ENCODE results near the gene DNAH5.

Gene DNAH5

DNA sequence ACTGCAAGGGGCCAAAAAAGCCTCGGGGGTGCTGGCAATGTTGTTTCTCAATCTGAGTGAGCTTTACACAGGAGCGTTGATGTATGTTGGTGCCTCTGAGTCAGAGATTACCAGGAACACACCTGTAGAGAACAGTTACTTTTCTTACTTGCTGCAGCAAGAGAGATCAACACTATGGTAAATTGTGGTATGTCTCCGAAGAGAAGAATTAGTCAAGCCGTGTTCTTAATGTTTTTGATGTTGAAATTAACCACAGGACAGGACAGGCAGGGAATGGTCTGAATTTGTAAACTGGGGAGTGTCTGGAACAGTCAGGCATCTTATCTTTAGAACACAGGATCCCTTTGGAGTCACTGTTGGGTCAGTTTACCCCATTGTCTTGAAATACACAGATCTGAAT, 285.7 kb downstream of the DNAH5 start:
- Histone ChIP-seq H3K79me2 (ENCODE audit: insufficient read depth, low read length) (no peaks in the 10 kb centered on the region), H4K20me1 (ENCODE audit: insufficient read depth, low read length) (no peaks in the 10 kb centered on the region), H2AFZ (ENCODE audit: low read length) (no peak overlapping the region), H3K4me2 (ENCODE audit: low read length) (no peak overlapping the region), H3K27ac (ENCODE audit: low read depth, low read length, poor library complexity, severe bottlenecking) (no peak overlapping the region), H3K9me3 (ENCODE audit: low read length) (no peaks in the 10 kb centered on the region), H3K9me2 (ENCODE audit: low read depth, low read length) (no peaks in the 10 kb centered on the region), H3K4me1 (ENCODE audit: insufficient read depth, low read length, severe bottlenecking) (no peaks in the 10 kb centered on the region), H3K9ac (ENCODE audit: low read length) (no peak overlapping the region), H3K36me3 (ENCODE audit: insufficient read depth, low read length) (no peaks in the 10 kb centered on the region), H3F3A (ENCODE audit: insufficient read depth, low read length) (no peaks in the 10 kb centered on the region), H3K27me3 (ENCODE audit: insufficient read depth, low read length) (no peaks in the 10 kb centered on the region), H3K4me3 (ENCODE audit: low read depth, low read length, poor library complexity, severe bottlenecking) (no peak overlapping the region)
- no peak for TF ChIP-seq EZH2 (IDR thresholded peaks at IDR 0.05; ENCODE audit: borderline replicate concordance, low read length)
- TF ChIP-seq, protein P1, sequence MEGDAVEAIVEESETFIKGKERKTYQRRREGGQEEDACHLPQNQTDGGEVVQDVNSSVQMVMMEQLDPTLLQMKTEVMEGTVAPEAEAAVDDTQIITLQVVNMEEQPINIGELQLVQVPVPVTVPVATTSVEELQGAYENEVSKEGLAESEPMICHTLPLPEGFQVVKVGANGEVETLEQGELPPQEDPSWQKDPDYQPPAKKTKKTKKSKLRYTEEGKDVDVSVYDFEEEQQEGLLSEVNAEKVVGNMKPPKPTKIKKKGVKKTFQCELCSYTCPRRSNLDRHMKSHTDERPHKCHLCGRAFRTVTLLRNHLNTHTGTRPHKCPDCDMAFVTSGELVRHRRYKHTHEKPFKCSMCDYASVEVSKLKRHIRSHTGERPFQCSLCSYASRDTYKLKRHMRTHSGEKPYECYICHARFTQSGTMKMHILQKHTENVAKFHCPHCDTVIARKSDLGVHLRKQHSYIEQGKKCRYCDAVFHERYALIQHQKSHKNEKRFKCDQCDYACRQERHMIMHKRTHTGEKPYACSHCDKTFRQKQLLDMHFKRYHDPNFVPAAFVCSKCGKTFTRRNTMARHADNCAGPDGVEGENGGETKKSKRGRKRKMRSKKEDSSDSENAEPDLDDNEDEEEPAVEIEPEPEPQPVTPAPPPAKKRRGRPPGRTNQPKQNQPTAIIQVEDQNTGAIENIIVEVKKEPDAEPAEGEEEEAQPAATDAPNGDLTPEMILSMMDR (IDR thresholded peaks at IDR 0.05; ENCODE audit: low read length) = no peak

- Histone ChIP-seq H3K4me3 (ENCODE audit: low read depth, low read length, poor library complexity, severe bottlenecking) (no peak overlapping the region), H3K27me3 (ENCODE audit: insufficient read depth, low read length) (no peaks in the 10 kb centered on the region), H3K79me2 (ENCODE audit: insufficient read depth, low read length) (no peaks in the 10 kb centered on the region), H3K27ac (ENCODE audit: low read depth, low read length, poor library complexity, severe bottlenecking) (no peak overlapping the region), H3K9me3 (ENCODE audit: low read length) (no peaks in the 10 kb centered on the region), H3K9me2 (ENCODE audit: low read depth, low read length) (no peaks in the 10 kb centered on the region), H3K36me3 (ENCODE audit: insufficient read depth, low read length) (no peaks in the 10 kb centered on the region), H2AFZ (ENCODE audit: low read length) (no peak overlapping the region), H3F3A (ENCODE audit: insufficient read depth, low read length) (no peaks in the 10 kb centered on the region), H3K9ac (ENCODE audit: low read length) (no peak overlapping the region), H4K20me1 (ENCODE audit: insufficient read depth, low read length) (no peaks in the 10 kb centered on the region), H3K4me2 (ENCODE audit: low read length) (no peak overlapping the region), H3K4me1 (ENCODE audit: insufficient read depth, low read length, severe bottlenecking) (no peaks in the 10 kb centered on the region)
- TF ChIP-seq EZH2 (IDR thresholded peaks at IDR 0.05; ENCODE audit: borderline replicate concordance, low read length) = no peak
- TF ChIP-seq, protein P1 (IDR thresholded peaks at IDR 0.05; ENCODE audit: low read length) = no peak
Measured at GRCh38 chr5:13658152-13658551, 286.3 kb downstream of the DNAH5 start.

DNA sequence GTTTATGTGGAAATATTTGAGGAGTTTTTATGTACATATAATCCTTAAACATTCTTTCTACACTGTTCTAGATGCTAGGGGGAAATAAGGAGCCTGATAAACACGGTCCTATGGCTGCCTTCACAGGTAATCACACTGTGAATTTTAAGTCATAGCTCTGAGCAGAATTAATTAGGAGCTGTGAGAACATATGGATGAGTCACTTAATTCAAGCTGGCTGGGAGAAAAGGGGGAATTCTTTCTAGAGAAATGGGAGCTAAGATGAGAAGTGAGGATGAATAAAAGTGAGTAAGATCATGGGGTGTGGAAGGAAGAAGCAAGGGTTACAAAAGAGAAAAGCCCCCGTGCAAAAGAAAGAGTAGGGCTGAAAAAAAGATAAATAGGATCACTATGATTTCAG, 290.8 kb downstream of the DNAH5 start:
- no peaks in the 10 kb centered on the region for H3K36me3 ChIP-seq (ENCODE audit: insufficient read depth, low read length)
- H3F3A ChIP-seq (ENCODE audit: insufficient read depth, low read length) = no peaks in the 10 kb centered on the region
- no peak for TF ChIP-seq EZH2 (IDR thresholded peaks at IDR 0.05; ENCODE audit: borderline replicate concordance, low read length)
- TF ChIP-seq, protein P1 (IDR thresholded peaks at IDR 0.05; ENCODE audit: low read length) = no peak
- H3K4me1 ChIP-seq (ENCODE audit: insufficient read depth, low read length, severe bottlenecking) = no peaks in the 10 kb centered on the region
- H3K27me3 ChIP-seq (ENCODE audit: insufficient read depth, low read length) = no peaks in the 10 kb centered on the region
- no peaks in the 10 kb centered on the region for H3K9me3 ChIP-seq (ENCODE audit: low read length)
- H3K4me3 ChIP-seq (ENCODE audit: low read depth, low read length, poor library complexity, severe bottlenecking) = no peak overlapping the region
- no peaks in the 10 kb centered on the region for H3K79me2 ChIP-seq (ENCODE audit: insufficient read depth, low read length)
- H2AFZ ChIP-seq (ENCODE audit: low read length) = no peak overlapping the region
- H3K9me2 ChIP-seq (ENCODE audit: low read depth, low read length) = no peaks in the 10 kb centered on the region
- no peak overlapping the region for H3K4me2 ChIP-seq (ENCODE audit: low read length)
- H4K20me1 ChIP-seq (ENCODE audit: insufficient read depth, low read length) = no peaks in the 10 kb centered on the region
- H3K9ac ChIP-seq (ENCODE audit: low read length) = no peak overlapping the region
- H3K27ac ChIP-seq (ENCODE audit: low read depth, low read length, poor library complexity, severe bottlenecking) = no peak overlapping the region
